ENCODE data around the gene C1orf21.
"Not testable (repeated sequence)": the region's sequence is repeated elsewhere in the genome, so short reads cannot be mapped to it uniquely, and the experiment has no call there.

The C1orf21 gene, protein sequence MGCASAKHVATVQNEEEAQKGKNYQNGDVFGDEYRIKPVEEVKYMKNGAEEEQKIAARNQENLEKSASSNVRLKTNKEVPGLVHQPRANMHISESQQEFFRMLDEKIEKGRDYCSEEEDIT

DNA sequence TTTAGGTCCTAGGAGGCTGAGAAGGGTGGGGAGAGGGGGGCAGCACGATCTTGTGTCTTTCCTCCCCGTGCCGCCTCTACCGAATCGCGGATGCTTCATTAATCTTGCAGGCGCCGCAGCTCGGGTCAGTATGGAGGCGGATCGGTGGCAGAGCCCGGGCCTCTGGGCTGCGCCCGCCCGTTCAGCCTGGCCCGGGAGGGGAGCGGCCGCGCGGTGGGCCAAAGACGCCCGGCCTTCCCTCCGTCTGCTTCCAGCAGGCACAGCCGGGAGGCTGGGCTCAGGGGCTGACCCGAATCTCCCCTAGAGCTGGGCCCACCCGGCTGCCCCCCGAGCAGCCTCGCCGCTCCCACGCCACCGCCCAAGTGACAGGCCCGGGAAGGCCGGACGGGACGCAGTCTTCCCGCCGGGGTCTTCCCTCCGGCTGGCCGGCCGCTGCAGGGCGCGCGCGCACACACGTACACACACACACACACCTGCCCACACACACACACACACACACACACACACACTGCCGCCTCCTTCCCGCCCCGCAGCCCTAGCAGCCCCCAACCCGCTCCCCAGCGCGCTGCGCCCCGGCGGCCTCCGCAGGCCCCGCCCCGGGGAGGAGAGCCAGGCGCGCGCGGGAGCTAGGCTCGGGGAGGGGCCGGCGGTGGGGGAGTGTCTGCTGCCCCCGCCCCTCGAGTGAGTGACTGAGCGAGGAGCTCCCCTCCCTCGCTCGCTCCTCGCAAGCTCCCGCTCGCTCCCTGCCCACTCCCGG, at the start of gene C1orf21:
Gene C1orf21 (plus strand): TSS at position 718 of the 757 bp plus-strand sequence. CDS start 90,481 bp downstream, outside the sequence.
- peak; percentile 47 for DNase-seq

DNA sequence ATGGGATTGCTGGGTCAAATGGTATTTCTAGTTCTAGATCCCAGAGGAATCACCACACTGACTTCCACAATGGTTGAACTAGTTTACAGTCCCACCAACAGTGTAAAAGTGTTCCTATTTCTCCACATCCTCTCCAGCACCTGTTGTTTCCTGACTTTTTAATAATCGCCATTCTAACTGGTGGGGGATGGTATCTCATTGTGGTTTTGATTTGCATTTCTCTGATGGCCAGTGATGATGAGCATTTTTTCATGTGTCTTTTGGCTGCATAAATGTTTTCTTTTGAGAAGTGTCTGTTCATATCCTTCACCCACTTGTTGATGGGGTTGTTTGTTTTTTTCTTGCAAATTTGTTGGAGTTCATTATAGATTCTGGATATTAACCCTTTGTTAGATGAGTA, 49.0 kb upstream of the C1orf21 start:
- not testable (repeated sequence) for DNase-seq

DNA sequence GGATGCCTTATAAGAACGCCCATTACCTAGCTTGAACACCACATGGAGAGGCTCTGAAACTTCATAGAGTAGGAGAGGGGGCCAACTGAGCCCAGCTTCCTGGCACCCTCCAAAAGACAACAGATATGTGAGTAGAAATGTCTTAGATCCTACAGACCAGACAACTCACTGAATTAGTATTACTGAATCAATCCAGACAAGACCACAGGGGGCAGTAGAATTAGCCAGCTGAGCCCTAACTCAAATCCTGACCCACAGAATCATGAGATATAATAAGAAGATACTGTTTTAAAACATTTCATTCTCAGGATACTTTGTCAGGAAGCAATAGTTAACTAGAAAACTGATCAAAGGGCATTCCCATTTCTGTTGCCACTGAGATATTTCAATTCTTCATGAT, 45.8 kb upstream of the C1orf21 start:
- DNase-seq: no peak

DNA sequence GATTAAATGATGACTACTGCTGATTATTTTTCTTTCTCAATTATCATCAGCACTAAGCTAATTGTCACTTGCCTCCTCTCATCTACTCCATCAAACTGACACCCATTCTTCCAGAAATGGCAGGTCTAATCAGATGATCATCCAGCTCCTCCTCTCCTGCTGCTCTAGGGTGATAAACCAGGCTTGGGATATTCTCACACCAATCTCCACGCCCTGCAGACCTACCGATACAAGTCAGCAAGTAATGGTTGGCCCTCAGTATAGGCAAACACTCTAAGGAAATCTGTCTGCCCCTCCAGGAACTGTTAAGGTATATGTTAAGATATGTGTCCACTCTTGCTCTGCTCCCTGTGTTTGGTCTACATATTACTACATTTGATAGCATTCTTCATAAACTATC, 36.3 kb upstream of the C1orf21 start:
- no peak for DNase-seq

DNA sequence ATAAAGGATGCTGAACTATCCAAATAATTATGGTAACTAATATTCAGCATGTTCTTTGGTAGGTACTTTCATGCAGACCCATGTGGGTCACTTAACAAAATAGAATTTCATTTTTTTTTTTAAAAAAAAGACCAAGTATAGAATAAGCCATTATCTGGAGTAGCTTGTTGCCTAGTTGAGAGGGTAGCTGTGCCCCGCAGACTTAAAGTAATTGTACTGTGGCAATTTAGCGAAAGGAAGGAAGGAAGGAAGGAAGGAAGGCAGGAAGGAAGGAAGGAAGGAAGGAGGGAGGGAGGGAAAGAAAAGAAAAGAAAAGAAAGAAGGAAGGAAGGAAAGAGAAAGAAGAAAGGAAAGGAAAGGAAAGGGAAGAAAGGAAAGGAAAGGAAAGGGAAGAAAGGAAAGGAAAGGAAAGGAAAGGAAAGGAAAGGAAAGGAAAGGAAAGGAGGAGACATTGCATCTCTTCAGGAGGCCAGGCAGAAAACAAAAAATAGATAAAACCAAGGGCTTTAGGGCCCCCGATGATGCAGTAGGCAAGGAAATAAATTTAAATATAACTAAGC, 35.3 kb upstream of the C1orf21 start:
- DNase-seq: no peak

DNA sequence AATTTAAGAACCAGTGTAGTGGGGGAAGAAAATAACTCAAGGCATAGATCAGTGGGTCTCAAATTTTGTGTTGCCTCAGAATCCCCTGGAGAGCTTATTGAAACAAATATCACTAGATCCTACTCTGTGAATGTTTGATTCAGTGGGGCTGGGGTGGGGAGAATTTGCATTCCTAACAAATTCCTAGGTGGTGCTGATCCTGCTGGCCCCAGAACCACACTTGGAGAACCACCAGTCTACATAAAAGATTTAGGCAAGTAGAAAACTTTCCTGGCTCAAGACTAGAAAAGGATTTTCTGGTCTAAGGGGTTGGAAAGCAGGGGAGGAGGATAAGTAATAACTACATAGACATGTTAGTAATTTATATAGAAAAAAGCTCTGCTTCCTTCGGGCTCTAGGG, 34.1 kb upstream of the C1orf21 start:
- no peak for DNase-seq

DNA sequence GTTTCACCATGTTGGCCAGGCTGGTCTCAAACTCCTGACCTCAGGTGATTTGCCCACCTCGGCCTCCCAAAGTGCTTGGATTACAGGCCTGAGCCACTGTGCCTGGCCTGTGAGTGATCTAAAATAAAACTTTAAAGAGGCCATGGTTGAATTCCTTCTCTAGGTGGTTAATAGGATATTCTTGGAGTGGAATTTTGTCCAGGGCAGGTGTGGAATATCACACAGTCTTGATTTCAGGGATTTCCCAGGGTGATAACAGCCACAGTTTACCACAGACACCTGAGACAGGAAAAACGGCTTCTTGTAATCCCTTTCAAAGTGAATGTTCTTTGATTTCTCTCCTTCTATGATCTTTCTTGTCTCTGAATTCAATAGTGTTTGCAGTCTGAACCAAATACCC, 32.1 kb upstream of the C1orf21 start:
- no peak for DNase-seq

DNA sequence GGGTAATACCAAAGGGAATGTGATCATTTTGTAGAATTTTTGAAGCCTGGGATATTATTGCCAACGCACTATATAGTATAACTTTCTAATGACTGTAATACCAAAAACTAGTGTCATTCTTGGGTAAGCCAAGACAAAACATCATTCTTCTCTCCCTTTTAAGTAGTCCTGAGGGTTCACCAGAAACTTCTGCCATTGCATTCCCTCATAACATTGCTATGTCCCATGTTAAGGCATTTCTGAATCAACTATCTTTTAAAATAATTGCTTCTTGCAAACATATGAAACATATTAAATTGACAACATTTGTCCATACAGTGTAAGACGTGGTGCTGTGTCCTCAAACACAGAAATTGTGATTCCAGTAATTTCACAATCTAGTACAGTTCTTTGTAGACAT, 29.9 kb upstream of the C1orf21 start:
- no peak for DNase-seq

DNA sequence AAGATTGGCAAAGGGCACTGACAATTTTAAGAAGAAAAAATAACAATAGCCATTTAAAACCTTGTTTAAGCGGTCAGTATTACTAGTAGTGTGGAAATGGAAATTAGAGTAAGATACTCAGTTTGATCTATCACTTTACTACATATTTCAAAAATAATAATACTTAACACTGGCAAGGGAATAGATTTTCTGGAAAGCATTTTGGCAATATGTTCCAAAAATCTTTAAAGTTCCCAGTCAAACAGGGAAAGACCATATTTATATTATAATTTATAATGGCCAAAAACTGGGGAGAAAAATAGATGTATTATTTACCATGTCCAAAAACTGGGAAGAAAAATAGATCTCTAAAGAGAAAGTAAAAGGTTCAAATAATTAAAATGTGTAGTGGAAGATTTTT, 28.6 kb upstream of the C1orf21 start:
- DNase-seq: no peak

DNA sequence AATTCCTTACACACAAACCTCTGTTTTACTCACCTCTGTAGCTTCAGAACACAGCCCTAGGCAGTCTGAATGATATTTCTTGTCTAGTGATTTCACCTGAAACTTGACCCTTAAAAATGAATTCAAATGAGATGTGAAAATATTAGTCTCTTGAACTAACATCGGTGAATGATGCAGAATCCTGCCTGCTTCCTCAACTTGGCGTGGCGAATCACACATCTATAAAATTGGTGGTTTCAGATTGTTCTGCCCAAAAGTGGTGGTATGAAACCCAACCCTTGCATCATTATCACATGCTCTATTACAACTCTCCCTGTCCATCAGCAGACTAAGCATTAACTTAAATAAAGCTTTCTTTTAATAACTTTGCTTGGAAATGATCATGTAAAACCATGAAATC, 26.9 kb upstream of the C1orf21 start:
- DNase-seq: no peak

DNA sequence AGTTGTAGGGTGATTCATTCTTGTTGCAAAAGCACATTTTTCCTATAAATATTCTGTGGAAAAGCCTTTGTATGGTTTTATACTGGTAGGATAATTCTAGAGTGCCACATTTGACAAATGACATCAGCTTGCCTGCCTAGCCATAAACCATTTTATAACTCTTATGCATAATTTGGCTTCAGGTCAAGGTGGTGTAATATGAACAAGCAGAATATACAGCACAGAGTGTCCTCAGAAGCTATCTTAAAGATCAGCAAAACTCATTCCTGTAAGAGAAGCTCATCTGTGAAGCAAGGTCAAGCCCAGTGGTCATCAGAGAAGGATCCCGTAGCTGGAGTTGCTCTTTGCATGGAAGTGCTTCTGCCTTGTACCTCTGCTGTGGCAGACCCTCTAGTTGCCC, 24.0 kb upstream of the C1orf21 start:
- no peak for DNase-seq

DNA sequence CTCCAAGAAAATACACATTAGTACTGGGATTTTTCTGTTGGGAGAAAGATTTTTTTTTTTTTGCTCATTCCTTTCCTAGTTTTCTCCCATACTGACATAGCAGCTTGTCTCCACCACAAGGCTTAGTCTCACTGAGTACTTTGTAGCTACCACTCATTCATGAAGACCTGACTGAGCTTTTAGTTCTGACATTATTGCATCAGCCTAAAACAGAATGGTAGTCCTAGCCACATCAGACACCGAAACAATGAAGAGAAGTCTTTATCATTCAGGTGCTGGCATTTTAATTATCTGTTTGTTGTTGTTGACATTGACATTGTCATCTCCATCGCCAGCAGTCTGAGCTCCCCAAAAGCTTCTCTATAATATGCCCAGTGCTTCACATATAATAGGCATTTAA, 21.1 kb upstream of the C1orf21 start:
- DNase-seq: no peak

DNA sequence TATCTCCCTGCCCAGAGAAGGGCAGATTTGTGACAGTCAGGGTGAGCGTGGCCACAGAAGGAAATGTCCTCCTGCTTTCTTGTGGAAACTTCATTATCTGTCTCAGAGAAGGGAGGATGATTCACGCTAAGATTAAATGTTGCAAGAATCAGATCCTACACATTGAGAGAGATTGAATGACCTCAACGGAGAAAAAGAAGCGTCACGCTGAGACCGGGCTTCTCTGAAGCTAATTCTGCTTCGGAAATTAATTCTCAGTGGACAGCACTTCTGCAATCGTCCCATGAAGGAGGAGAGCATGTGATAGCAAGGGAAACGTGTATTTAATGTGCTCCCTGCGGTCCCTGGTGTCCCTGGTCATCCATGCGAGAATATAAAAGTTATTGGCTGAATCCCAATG, 19.8 kb upstream of the C1orf21 start:
- no peak for DNase-seq

DNA sequence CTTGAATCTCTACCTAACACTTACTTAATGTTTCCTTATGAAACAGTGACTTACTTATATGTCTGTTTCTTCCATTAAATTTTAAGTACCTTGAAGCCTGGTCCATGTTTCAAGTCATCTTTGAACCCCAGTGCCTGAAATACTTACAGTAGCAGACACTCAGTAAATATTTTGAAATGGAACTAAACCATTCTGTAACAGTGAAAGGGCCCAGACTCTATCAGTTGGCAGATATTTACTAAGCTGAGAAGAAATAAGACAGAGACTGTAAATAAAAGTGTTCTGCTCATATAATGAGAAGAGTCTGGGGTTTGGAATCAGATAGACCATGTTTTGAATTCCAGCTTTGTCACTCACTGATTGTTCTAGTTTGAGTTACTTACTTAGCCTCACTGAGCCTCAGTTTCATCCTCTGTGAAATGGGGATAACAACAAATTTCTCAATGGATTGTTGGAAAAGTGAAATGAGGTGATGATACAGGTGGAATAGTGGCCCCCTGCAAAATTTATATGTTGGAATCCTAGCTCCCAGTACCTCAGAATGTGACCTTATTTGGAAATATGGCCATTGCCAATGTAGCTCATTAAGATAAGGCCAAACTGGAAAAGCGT, 19.3 kb upstream of the C1orf21 start:
- no peak for DNase-seq

DNA sequence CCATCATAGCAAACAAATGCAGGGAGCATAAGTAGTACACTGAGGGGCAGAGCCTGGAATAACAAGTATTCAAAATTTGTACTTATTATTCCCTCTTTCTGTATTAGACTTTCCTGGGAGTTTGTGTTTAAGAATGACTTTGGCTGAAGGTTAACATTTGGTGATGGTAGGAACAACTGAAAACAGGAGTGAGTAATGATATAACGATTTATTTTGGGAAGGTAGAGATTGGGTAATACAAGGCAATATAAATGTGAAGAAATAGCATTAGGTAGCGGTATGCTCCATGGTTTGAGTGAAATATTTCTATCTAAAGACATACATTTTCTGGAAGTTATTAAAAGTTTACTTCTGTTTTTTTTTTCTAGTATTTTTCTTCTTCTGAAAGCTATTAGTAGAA, 18.5 kb upstream of the C1orf21 start:
- DNase-seq: no peak

DNA sequence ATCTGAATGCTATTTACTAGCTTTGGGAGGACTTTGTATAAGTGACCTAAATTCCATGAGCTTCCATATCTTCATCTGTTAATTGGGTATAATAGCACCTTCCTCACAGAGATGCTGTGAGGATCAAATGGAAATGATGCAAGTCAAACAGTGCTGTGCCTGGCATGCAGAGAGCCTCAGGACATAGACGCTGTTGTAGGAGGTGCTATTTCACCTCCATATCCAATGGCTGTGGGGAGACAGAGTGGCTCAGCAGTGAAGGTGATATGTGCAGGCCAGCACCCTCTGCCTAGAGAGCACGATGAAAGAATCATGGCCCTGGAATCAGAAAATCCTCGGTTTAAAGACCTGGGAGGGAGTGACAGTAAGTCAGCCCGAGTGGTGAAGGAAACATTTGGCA, 16.0 kb upstream of the C1orf21 start:
- DNase-seq: no peak

DNA sequence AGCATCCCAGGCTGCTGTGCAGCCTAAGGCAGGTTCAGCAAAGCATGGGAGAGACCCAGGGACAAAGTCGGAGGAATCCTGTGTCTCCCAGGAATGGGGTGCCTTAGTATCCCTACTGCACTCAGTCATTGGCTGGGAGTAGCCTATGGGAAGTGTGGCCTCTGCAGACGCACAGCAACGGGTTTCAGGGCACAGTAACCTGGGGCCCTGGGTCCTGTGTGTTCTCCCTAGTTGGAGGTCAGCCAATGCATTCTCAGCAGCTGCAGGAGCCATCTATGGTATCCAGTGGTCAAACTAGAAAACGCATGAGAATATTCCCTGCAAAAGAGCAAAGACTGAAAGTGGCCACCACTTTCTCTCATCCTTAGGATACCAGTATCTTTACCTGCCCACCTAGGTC, 13.7 kb upstream of the C1orf21 start:
- DNase-seq: no peak

DNA sequence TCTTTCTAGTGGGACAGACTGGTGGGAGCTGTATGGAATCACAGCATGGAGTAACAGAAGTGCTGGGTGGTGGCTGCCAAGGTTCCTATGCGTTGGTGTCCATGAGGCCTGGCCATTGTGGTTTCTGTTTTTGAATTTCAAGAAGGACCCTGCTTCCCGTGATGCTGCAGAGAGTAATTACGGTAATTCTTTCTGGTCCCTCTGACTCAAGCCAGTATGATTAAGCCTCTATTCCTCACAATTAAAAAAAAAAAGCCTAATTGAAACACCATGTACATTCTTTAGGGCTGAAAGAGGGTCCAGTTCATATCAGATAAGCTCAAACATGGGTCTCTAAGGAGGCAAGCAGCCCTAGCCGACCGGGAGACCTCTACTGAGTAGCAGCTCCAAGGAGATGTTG, 10.5 kb upstream of the C1orf21 start:
- DNase-seq: no peak

DNA sequence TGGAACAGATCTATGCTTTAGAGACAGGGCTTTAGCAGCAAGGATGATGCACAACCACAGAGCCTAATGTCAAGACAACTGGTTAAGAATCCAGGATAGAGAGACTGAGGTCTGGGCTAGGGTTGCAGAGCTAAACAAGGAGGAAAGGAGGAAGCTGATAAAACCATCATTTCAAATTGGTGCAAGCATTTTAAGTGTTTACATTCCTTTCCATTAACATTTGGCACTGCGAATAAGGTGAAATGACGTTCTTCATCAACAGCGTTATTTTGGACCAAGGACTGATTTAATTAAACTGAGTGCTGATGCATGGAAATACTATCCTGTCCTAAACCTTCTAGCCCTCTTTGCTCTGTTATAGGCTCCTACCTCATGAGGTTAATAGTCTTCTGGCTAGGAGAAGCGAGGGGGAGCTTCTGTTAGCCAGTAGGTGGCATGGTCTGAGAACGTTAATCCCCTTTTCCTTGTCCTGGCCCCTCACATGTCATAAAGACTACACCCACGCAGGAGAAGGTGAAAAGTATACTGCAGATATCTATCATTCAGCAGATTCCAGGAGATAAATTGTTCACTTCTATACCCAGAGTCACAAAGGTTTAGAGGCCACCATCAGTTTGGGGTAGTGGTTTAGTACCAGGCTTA, 7.6 kb upstream of the C1orf21 start:
- DNase-seq: no peak

DNA sequence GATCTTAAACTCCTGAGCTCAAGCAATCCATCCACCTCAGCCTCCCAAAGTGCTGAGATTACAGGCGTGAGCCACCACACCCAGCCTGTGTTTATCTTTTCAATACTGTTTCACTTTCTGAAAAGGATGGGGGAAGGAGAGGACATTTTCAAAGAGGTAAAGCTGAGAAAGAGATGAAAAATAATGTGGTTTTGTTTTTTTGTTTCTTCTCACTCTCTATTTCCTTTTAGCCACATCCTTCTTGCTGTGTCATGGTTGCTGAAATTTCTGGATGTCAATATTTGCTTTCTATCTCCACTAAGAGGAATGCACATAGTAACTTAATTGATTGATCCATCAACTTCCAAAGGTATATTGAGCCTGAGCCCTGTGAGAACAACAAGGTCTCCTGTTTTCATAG, 6.4 kb upstream of the C1orf21 start:
- DNase-seq: no peak

DNA sequence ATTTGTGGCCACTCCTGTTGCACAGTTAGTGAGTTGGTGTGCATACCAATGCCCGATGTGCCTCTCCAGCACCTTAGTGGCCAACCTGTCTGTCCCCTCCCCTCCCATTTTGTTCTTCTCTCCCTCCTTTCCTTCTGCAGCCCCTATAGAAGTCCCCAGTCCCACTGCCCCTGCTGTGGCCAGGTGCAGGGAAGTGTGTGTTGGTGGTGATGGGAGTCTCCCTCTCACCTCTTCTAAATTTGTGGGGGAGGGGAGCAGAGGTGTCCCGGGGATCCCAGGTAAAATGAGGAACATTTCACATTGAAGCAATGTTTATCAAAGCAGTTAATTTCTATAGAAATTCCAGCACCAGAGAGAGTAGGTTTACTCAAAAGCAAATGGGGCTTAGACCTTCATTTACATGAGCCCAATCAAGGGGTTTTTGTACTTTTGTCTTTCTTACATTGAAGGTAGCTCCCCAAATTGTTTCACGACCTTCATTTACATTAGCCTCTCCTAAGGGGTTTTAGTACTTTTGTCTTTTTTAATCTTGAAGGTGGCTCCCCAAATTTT, 3.0 kb upstream of the C1orf21 start:
- no peak for DNase-seq

DNA sequence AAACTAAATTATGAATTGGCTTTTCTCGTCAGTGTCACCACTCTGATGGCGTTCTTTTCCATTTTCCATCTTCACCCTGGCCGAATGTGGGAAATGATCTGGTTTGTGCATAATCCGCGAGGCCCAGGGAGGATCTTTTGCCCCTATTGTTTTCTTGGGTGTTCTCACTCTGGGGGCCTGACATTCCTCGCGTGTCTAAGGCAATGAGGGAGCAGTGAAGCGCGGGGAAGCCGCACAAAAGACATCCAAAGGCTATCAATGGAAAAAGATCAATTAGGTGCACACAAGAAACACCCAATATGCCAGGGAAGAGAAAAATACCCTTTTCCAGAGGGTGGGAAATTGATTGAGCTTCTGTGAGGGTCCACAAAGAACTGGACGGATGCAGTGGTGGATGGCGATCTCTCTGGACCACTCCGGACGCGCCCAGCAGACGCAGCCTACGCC, 941 bp upstream of the C1orf21 start:
- no peak for DNase-seq

DNA sequence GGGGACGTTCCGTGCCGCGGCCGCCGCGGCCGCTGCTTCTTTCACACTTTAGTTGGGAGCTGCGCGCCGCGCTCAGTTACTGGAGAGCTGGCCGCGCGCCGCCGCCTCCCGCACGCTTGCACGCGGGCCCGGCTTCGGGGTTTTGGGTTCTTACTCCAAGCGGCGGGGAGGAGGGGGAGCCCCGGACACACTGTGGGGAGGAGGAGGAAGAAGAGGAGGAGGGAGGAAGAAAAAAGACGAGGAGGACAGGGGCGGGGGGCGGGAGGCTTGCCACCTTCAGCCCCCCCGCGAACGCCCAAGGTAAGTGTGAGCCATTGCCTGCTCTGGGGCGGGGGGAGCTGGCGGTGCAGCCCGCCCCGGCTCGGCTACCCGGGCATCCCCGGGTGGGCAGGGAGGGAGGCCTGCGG, 243 bp downstream of the C1orf21 start:
- no peak for DNase-seq
